HG02678 (cell line): ENCODE data around the gene CLEC16A.
"Not testable (repeated sequence)": the region's sequence is repeated elsewhere in the genome, so short reads cannot be mapped to it uniquely, and the experiment has no call there.

Source experiments
- ATAC-seq: cut with Tn5 transposase; IDR thresholded peaks from one replicate; pipeline ENCODE4 v1.9.1; 2021; ENCODE audit warnings: mild to moderate bottlenecking, moderate library complexity; ENCODE audit not compliant: unreplicated experiment

The CLEC16A gene

GRCh38 chr16:10964891-10965326 lies 20.5 kb downstream of the CLEC16A start:
- peak; percentile 47 for ATAC-seq

- peak; percentile 64 for ATAC-seq
Observed at GRCh38 chr16:10965440-10966061, 21.2 kb downstream of the CLEC16A start.

GRCh38 chr16:10966129-10966528 lies 21.8 kb downstream of the CLEC16A start:
- no peak for ATAC-seq

- ATAC-seq: not testable (repeated sequence)
Observed at GRCh38 chr16:10966559-10966958, 22.2 kb downstream of the CLEC16A start.

- ATAC-seq: no peak
Observed at GRCh38 chr16:10967986-10968385, 23.6 kb downstream of the CLEC16A start.

- ATAC-seq: no peak
Observed at GRCh38 chr16:10968498-10968897, 24.1 kb downstream of the CLEC16A start.

GRCh38 chr16:10969615-10970014 lies 25.3 kb downstream of the CLEC16A start:
- no peak for ATAC-seq

GRCh38 chr16:10970065-10970464 lies 25.7 kb downstream of the CLEC16A start:
- no peak for ATAC-seq

- no peak for ATAC-seq
Observed at GRCh38 chr16:10971560-10971961, 27.2 kb downstream of the CLEC16A start.

- no peak for ATAC-seq
Observed at GRCh38 chr16:10972108-10972818, 27.9 kb downstream of the CLEC16A start.

GRCh38 chr16:10972819-10973464 lies 28.6 kb downstream of the CLEC16A start:
- ATAC-seq: no peak

GRCh38 chr16:10976634-10977033 lies 32.3 kb downstream of the CLEC16A start:
- no peak for ATAC-seq

GRCh38 chr16:10978124-10978523 lies 33.8 kb downstream of the CLEC16A start:
- ATAC-seq: no peak

- ATAC-seq: no peak
Observed at GRCh38 chr16:10978871-10979446, 34.6 kb downstream of the CLEC16A start.

GRCh38 chr16:10979717-10980601 lies 35.6 kb downstream of the CLEC16A start:
- no peak for ATAC-seq

GRCh38 chr16:10980813-10981212 lies 36.4 kb downstream of the CLEC16A start:
- no peak for ATAC-seq

GRCh38 chr16:10981697-10982216 lies 37.4 kb downstream of the CLEC16A start:
- ATAC-seq: peak; percentile 80

GRCh38 chr16:10982465-10983150 lies 38.2 kb downstream of the CLEC16A start:
- peak; percentile 28 for ATAC-seq

GRCh38 chr16:10983159-10983558 lies 38.8 kb downstream of the CLEC16A start:
- ATAC-seq: no peak

- ATAC-seq: no peak
Observed at GRCh38 chr16:10984509-10984908, 40.1 kb downstream of the CLEC16A start.
